ENCODE results near the gene ZNF827. TPM values are rescaled to one million over a fixed set of nuclear protein-coding genes. Genes with fewer than 3 reads are reported as not detected.

ZNF827 gene
- total RNA-seq, 1 experiment from 2014 or later, result 6.3 TPM

- no peak for TF ChIP-seq REST (IDR thresholded peaks at IDR 0.05; ENCODE audit: insufficient read depth in 1 of 2, low read depth in 2 of 2, low read length in 1 of 2)
- no peak for TF ChIP-seq CTCF (IDR thresholded peaks at IDR 0.05)
- TF ChIP-seq POLR2AphosphoS5 (IDR thresholded peaks at IDR 0.05; ENCODE audit: low read depth, low read length), result no peak
- Histone ChIP-seq H3K36me3 (ENCODE audit: control insufficient read depth, insufficient read depth, low read length) (no peaks in the 10 kb centered on the region), H3K4me3 (ENCODE audit: low read depth in 2 of 2, low read length in 2 of 2) (no peak overlapping the region), H3K9me3 (ENCODE audit: control insufficient read depth, insufficient read depth, low read depth, low read length) (no peaks in the 10 kb centered on the region), H3K4me1 (ENCODE audit: control insufficient read depth, insufficient read depth, low read length) (no peaks in the 10 kb centered on the region; the same call in 1 of the 2 replicates), H3K27ac (ENCODE audit: low read length) (no peak overlapping the region), H3K27me3 (ENCODE audit: control insufficient read depth, insufficient read depth, low read length) (no peaks in the 10 kb centered on the region)
- CTCF ChIA-PET, result no interaction called here
- DNase-seq (ENCODE audit: low read depth, low spot score), result no peak
- in situ Hi-C loops (cut with HindIII; ENCODE audit: low pct_unique_long_range_greater_than_20kb, low sequenced_read_pairs), result no loop called here
- intact Hi-C loops (cut with micrococcal nuclease; ENCODE audit: unreplicated experiment), result no loop called here
- POLR2A ChIA-PET, result no interaction called here
- BruUV-seq (replicated peaks), result no TSS peak
- ATAC-seq, result no peak
These were observed 9.9 kb downstream of the ZNF827 start for GRCh38 chr4:145928748-145929147.

GRCh38 chr4:145927030-145927429 is 11.6 kb downstream of the ZNF827 start:
- H3K27me3 ChIP-seq (ENCODE audit: control insufficient read depth, insufficient read depth, low read length), result no peaks in the 10 kb centered on the region
- no peak overlapping the region for H3K27ac ChIP-seq (ENCODE audit: low read length)
- TF ChIP-seq TCF7L2 (IDR thresholded peaks at IDR 0.05; ENCODE audit: low read depth, low read length) (no peak), SIN3A (IDR thresholded peaks at IDR 0.05; ENCODE audit: borderline replicate concordance, insufficient read depth, low read depth, low read length) (no peak), POLR2AphosphoS5 (IDR thresholded peaks at IDR 0.05; ENCODE audit: low read depth, low read length) (no peak), REST (IDR thresholded peaks at IDR 0.05; ENCODE audit: insufficient read depth in 1 of 2, low read depth in 2 of 2, low read length in 1 of 2) (no peak)
- no peaks in the 10 kb centered on the region for H3K4me1 ChIP-seq (ENCODE audit: control insufficient read depth, insufficient read depth, low read length)
- no TSS peak for BruUV-seq (replicated peaks)
- no peak for ATAC-seq
- no peak for DNase-seq (ENCODE audit: low read depth, low spot score)
- CTCF ChIA-PET, result no interaction called here
- POLR2A ChIA-PET, result no interaction called here
- H3K4me3 ChIP-seq (ENCODE audit: low read depth in 2 of 2, low read length in 2 of 2), result no peak overlapping the region
- no peaks in the 10 kb centered on the region for H3K9me3 ChIP-seq (ENCODE audit: control insufficient read depth, insufficient read depth, low read depth, low read length)
- in situ Hi-C loops (cut with HindIII; ENCODE audit: low pct_unique_long_range_greater_than_20kb, low sequenced_read_pairs), result no loop called here
- H3K36me3 ChIP-seq (ENCODE audit: control insufficient read depth, insufficient read depth, low read length), result no peaks in the 10 kb centered on the region
- intact Hi-C loops (cut with micrococcal nuclease; ENCODE audit: unreplicated experiment), result no loop called here
